DMS79 treated with DMSO at 0.1 percent for 48 hours (cell line): ENCODE measurements around the gene CRTC3.
"Not testable (repeated sequence)": the region's sequence is repeated elsewhere in the genome, so short reads cannot be mapped to it uniquely, and the experiment has no call there.

Experiments used
- DNase-seq: peaks from one replicate; lab custom pipeline; 2025; lab: John Stamatoyannopoulos, UW

CRTC3 gene

DNA sequence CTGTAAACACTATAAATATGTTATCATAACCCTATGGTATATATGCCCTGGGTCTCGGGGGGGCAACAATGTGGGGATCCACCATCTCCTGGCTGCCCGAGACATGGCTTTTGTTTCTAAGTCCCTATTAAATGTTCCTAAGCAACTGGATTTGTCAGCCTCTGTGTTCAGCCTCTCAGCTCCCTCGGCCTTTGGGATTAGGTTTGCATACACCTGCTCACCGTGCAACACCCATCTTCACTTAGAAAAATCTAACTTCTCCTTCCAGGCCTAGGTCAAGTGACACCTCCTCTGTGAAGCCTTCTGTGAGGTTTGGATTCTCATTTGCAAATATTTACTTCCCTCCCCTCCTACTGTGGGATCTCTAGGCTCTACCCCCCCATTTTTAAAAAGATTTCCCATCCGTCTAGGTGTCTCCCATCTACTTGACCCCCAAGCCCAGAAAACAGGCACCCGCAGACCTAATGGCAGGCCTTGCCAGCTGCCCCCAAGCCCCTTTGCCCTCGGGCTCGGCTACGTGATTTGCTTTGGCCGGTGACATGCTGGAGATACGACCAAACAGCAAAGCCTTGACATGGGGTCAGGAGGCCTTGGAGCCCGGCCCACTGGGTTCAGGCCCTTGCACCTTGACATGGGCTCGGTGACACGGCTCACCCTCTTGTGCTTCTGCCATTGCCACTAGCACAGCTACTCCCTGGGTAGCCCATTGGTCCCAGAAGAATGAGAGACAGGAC lies 121.4 kb downstream of the CRTC3 start:
- DNase-seq = no peak

DNA sequence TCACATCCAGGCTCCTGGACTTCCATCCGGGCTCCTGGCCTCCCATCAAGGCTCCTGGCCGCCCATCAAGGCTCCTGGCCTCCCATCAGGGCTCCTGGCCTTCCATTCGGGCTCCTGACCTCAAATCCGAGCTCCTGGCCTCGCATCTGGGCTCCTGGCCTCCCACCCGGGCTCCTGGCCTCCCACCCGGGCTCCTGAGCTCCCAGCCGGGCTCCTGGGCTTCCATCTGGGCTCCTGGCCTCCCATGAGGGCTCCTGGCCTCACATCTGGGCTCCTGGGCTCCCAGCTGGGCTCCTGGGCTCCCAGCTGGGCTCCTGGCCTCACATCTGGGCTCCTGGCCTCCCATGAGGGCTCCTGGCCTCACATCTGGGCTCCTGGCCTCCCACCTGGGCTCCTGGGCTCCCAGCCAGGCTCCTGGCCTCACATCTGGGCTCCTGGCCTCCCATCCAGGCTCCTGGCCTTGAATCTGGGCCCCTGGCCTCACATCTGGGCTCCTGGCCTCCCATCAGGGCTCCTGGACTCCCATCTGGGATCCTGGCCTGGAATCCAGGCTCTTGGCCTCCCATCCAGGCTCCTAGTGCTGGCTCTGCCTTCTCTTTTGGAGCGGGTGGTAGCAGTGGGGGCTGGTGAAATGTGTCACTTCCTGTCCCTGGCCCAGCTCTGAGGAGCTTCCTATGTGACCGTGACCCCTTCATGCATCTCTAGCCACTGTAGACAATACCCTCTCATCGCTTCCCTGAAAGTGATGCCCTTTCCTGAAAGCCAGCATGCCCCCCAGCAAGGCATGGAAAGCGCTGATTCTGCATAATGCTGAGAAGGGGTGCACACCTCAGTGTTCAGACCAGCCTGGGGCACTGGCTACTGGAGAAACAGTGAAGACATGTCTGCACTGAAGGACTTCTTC lies 124.8 kb downstream of the CRTC3 start:
- DNase-seq = no peak

DNA sequence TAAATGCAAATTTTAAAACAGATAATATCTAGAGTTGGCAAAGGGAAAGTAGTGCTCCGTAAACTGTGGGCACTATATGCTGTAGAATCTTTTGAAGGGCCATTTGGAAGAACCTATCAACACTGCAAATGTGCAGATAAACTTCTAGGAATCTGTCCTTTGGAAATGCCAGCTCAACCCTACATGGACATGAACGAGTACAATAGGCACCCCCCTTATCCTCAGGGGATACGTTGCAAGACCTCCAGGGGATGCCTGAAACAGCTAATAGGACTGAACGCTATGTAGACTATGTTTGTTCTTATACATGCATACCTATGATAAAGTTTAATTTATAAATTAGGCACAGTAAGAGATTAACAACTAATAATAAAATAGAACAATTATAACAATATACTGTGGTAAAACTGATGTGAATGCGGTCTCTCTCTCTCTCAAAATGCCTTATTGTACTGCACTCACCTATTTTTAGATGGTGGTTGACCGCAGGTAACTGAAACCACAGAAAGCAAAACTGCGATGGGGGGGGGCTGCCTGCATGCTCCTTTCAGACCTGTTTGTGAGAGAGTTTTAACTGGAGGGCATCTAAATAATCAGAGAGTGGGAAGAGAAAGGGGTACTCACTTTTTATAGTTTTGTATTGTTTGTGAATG lies 127.9 kb downstream of the CRTC3 start:
- DNase-seq = not testable (repeated sequence)

DNA sequence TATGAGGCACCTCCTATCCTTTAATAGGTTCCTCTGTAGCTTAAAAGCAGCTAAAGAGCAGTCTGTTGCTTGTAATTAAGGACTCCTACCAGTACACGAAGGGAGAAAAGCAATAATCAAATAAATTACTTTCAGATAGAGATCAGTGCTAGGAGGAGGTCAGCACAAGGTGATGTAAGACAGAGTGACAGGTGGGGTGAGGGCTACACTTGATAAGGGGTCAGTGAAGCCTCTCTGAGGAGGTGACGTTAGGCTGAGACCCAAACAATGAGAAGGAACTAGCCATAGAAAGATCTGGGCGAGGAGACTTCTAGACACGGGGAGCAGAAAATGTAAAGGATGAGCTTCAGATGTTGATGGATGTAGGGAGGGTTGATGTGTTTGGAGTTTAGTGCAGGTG lies 129.8 kb downstream of the CRTC3 start:
- DNase-seq = no peak

DNA sequence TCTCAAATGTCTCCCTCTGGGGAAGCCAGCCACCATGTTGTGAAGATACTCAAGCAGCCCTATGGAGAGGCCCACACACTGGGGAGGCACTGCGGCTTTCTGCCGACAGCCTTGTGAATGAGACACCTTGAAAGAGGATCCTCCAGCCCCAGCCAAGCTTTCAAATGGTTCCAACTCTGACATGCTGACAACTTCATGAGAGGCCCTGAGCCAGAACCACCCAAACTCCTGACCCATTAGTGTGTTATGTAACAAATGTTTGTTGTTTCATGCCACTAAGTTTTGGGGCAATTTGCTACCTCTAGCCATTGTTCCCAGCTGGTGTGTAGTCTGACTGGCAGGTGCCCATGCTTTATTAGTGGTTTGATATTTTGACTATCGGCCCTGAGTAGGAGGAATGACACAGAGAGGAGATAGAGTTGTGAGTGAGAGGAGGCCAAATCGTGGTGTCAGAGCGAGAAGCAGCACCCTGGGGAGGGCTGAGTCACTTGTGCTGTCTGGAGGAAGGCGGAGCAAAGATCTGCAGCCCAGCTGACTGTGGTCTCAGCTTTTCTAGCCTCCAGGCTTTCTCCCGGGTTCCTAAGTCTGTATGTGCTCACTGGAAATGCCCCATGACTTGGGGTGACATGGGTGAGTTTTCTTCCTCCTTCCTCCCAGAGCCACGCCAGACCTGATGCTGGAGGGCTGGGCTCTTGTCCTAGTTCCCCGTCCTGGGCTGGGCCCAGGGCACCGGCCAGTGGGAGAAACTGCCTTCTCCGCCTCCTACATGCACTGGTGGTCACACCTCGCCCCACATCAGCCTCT lies 130.7 kb downstream of the CRTC3 start:
- no peak for DNase-seq

DNA sequence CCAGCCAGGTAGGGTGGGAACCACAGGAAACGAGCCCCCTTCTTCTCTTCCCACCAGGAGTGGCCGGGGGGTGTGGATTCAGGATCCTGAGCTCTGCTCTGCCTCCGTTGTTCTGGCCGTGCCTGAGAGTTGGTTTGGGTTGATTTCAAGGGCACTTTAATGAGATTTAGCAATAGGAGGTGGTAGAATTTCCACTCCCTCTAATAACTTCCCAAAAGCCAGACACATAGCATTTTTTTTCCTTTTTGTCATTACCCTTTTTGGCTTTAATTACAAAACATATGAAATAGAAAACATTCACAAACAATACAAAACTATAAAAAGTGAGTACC lies 131.2 kb downstream of the CRTC3 start:
- not testable (repeated sequence) for DNase-seq

DNA sequence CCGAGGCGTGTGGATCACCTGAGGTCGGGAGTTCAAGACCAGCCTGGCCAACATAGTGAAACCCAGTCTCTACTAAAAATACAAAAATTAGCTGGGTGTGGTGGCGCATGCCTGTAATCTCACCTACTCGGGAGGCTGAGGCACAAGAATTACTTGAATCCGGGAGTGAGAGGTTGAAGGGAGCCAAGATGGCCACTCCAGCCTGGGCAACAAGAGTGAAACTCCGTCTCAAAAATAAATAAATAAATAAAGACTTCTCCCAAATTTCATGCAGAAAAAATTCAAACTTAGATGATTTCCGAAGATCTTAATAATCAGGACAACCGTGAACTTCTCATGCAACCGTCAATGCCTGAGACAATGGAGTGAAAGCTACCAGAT lies 134.3 kb downstream of the CRTC3 start:
- not testable (repeated sequence) for DNase-seq

DNA sequence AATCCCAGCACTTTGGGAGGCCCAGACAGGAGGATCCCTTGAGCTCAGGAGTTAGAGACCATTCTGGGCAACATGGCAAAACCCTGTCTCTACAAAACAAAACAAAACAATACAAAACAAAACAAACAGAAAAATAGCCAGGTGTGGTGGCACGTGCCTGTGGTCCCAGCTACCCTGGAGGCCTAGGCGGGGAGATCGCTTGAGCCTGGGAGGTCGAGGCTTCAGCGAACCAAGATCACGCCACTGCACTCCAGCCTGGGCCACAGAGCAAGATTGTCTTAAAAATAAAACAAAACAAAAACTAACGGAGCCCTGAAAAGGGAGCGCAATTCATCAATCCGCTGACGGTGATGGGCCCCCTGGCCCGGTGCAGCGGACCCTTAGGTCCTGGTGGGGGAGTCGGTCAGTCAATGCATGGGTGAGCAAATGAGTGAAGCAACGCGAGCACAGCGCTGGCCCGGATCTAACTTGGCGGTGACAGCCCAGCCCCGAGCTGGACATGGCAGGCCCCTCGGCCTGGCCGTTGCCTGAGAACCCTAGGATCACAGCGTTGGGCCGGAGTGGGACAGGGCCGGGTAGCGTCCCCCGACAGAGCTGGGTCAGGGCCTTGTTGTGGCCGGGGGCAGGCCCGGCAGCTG lies 135.0 kb downstream of the CRTC3 start:
- no peak for DNase-seq

DNA sequence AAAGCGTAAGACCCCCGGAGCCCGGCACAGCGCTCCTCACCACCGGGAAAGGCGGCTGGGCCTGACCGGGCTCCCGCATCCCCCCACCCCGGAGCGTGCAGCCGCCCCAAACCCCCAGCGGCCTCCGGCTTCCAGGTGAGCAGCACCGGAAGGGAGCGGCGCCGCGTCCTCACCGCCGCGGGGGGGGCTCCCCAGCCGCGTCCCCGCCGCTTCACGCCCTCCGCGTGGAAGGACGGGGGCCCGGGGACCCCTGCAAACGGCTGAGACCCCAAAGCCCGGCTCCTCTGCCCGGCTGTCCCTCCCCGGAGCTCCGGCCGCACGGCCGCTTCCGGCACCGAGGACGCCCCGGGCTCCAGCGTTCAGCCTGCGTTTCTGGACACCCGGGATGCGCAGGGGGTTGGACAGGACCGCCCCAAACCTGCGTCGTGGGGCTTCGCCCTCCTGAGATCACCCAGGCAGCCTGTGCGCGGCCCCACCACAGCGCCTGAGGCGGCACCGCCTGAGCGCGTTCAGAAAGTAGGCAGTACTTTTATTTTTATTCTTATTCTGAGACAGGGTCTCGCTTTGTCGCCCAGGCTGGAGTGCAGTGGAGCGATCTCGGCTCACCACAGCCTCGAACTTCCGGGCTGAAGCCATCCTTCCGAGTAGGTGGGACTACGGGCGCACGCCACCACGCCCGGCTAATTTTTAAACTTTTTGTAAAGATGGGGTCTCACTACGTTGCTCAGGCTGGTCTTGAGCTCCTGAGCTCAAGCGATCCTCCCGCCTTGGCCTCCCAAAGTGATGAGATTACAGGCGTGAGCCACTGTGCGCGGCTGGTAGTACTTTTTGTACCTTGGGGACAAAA lies 135.8 kb downstream of the CRTC3 start:
- DNase-seq = peak; percentile 12

DNA sequence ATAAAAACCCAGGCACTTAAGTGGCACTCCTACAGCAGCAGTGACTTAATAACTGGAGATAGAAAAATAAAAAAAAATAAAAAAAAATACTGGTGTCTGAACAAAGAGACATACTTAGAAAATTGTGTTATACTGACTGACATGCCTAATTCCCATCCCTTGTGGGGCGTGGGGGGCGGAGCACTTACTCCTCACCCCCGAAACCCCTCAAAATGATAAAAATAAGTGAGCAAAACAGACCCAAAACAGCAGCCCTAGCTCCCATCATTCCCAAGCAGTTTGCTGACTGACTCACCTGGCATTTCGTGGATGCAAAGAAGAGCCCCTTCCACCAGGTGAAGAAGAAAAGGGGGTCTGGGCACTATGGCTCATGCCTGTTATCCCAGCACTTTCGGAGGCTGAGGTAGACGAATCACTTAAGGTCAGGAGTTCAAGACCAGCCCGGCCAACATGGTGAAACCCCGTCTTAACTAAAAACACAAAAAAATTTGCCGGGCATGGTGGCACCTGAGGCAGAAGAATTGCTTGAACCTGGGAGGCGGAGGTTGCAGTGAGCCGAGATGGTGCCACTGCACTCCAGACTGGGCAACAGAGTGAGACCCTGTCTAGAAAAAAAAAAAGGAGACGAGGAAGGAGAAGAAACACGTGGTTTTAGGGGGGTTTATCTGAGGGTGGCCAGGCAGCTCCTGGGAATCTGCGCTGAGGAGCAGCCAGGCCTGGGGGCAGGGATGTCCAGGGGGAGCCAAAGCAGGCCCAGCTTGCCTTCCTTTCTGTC lies 136.6 kb downstream of the CRTC3 start:
- no peak for DNase-seq

DNA sequence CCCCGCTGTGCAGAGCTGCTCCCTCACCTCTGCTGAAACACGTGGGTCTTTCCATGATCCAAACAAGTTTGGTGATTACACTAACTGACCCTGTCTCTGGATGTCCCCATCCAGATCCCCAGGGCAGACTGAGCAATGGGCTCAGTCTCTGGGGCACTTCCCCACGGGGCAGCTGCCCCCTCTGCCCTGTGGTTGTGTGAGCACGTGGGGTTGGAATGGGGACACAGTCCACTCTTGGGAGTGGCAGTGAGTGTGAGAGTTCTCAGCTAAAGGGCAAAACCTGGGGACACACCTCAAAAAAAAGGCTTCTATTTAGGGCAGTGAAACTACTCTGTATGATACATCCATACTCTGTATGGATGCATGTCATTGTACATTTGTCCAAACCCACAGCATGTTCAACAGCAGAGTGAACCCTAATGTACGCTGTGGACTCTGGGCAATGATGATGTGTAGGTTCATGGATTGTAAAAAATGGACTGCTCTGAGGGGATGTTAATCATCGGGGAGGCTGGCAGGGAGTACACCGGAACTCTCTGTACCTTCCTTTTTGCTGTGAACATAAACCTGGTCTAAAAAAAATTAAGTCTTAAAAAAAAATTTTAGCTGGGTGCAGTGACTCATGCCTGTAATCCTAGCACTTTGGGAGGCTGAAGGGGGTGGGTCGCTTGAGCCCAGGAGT lies 137.5 kb downstream of the CRTC3 start:
- no peak for DNase-seq

DNA sequence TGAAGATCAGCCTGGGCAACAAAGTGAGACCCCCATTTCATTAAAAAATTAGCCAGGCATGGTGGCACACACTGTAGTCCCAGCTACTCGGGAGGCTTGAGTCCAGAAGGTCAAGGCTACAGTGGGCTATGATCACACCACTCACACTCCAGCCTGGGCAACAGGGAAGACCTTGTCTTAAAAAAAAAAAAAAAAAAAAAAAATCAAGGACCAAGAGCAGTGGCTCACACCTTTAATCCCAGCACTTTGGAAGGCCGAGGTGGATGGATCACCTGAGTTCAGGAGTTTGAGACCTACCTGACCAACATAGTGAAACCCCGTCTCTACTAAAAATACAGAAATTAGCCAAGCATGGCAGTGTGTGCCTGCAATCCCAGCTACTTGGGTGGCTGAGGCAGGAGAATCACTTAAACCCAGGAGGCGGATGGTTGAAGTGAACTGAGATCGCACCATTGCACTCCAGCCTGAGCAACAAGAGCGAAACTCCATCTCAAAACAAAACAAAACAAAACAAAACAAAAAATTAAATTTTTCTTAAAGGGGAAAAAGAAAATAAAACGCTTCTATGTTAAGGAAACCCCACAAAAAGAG lies 138.1 kb downstream of the CRTC3 start:
- not testable (repeated sequence) for DNase-seq

DNA sequence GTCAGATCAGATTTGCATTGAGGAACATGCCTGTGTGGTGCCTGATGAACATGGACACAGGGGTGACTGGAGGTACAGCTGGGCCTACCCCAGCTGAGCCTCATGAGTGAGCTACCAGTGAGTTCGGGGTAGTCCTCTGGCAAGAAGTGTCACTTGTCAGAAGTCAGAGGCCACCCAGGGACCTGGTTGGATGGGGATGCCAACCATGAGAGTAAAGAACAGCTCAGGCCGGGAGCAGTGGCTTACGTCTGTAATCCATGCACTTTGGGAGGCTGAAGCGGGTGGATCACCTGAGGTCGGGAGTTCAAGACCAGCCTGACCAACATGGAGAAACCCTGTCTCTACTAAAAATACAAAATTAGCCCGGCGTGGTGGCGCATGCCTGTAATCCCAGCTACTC lies 140.9 kb downstream of the CRTC3 start:
- not testable (repeated sequence) for DNase-seq

DNA sequence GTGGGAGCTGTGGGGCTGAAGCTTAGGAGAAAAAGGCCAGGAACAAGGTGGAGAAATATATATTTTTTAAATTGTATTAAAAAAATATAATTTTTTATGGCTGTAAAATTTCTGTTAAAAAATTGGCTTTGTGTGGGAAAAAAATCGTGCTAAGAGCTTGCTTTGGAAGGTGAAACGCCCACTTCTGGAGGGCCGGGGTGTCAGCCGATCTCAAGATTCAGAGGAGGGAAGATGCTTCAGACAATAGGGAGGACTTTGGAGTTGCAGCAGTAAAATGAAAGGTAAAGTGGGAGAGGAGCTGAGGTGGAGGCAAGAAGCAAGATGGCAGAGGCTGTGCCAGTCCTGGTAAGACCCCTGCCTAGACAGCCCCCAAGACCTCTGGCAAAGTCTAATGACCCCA lies 141.5 kb downstream of the CRTC3 start:
- DNase-seq = no peak

DNA sequence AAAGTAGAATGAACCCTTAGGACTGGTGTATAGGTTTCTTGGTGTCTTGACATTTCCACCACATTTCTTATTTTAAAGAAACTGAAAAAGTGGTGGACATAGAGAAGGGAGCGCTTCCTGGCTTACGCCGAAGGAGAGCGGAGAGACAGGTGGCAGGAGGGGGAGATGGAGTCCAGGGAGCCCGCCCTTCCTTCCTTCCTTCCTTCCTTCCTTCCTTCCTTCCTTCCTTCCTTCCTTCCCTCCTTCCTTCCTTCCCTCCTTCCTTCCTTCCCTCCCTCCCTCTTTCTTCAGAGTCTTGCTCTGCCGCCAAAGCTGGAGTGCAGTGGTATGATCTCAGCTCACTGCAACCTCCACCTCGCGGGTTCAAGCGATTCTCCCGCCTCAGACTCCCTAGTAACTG lies 143.6 kb downstream of the CRTC3 start:
- DNase-seq = not testable (repeated sequence)

DNA sequence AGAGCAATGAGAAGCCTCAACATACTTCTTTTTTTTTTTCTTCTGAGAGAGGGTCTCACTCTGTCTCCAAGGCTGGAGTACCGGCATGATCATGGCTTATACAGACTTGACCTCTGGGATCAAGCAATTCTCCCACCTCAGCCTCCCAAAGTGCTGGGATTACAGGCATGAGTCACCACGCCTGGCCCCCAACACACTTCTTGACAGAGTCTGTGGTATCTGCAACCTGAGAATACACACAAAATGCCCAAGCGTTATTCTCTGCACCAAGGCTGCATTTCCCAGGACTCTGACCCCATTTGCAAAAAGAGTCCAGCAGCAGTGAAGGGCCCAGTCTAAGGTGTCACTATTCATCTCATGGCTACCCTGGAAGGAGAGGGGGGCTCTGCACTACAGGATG lies 144.8 kb downstream of the CRTC3 start:
- DNase-seq = no peak

DNA sequence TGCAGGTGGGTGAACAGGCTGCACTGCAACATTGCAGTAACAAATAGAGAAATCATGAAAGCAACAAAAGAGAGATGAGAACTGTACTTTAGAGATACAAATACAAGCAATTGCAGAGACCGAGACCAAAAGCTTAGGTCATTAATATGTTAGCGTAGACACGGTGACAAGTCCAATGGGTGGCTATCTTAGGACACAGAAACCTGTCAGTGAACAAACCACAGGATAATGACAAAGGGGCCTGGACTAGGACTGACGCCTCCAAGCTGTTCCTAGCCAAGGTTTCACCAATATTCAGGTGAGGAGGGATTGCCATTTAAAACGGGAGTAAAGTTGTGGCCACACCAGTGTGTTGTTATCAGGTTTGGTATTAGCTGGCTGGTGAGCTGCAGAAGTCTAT lies 145.7 kb downstream of the CRTC3 start:
- DNase-seq = no peak

DNA sequence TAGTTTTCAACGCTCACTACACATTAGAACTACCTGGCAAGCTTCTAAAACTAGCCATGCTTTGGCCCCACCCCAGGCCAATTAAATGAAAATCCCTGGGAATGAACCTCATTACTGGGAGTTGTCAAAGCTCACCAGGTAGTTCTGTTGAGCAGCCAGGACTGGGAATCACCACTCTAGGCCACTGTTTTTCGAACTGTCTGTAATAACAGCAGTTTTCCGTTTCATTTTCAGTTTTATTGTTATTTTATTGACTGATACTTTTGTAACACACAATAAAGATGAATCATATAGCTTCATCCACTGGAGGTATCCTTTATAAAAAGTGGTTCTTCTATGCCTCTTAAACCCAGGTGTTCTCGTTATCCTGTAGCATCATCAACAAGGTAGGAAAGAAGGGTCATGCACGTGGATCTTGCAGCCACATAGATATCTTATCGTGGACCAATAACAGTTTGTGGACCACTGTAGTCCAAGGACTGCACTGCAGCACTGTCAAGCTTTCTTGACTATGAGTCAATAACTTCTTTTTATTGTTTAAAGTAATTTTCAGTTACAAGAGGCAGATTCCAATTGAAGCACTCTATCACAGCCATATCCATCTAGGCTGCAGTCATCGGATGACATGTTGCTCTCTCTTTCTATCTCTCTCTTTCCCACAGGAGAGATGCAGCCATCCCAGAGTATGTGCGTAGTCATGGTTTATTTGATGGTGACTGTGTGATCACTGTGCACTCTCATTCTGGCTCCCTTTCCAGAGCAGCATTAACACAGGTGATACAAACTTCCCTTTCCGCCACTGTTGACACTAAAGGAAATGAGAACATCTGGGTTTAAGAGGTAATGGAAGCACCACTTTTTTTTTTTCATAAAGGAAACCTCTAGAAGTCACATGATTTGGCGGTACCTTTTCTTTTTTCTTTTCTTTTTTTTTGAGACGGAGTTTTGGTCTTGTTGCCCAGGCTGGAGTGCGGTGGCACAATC lies 148.4 kb downstream of the CRTC3 start:
- DNase-seq = no peak
